Activated naive CD4-positive, alpha-beta T cell treated with anti-CD3 and anti-CD28 coated beads, Interleukin-2, amount 10 ng/mL, durations not matched to agents 7 days and 5 days (primary cell): Measurements from ENCODE around the gene RREB1.
A peak's percentile ranks its signal among the peaks of the same experiment; 100 is the strongest.
"Not testable (repeated sequence)": the region's sequence is repeated elsewhere in the genome, so short reads cannot be mapped to it uniquely, and the experiment has no call there.

Source experiments
- CTCF ChIA-PET: fragments of 350-600 bp; sonication (Branson Sonifier 250); formaldehyde crosslinking; loops from one replicate; lab custom pipeline; 2021; ENCODE audit warnings: antibody characterized with exemption; lab: Charles Lee
- DNase-seq: peaks from one replicate; pipeline ENCODE4 v3.0.0-alpha.2; 2020
- H3K27ac Mint-ChIP-seq: one replicate; pipeline ENCODE4 v1.8.0; 2021; ENCODE audit warnings: mild to moderate bottlenecking, moderate library complexity, mixed read lengths
- H3K27me3 Mint-ChIP-seq: one replicate; pipeline ENCODE4 v1.8.0; 2021; ENCODE audit warnings: mild to moderate bottlenecking, mixed read lengths
- H3K36me3 Mint-ChIP-seq: one replicate; pipeline ENCODE4 v1.8.0; 2021; ENCODE audit warnings: mixed read lengths
- H3K4me1 Mint-ChIP-seq: one replicate; pipeline ENCODE4 v1.8.0; 2021; ENCODE audit warnings: mixed read lengths
- H3K4me3 Mint-ChIP-seq: one replicate; pipeline ENCODE4 v1.8.0; 2021; ENCODE audit warnings: mild to moderate bottlenecking, moderate library complexity, mixed read lengths
- H3K9me3 Mint-ChIP-seq: one replicate; pipeline ENCODE4 v1.8.0; 2021; ENCODE audit warnings: mixed read lengths

The RREB1 gene

GRCh38 chr6:7268816-7269555 lies 161.2 kb downstream of the RREB1 start:
- CTCF ChIA-PET: no interaction called here
- H3K27ac Mint-ChIP-seq: no peak overlapping the region

DNA sequence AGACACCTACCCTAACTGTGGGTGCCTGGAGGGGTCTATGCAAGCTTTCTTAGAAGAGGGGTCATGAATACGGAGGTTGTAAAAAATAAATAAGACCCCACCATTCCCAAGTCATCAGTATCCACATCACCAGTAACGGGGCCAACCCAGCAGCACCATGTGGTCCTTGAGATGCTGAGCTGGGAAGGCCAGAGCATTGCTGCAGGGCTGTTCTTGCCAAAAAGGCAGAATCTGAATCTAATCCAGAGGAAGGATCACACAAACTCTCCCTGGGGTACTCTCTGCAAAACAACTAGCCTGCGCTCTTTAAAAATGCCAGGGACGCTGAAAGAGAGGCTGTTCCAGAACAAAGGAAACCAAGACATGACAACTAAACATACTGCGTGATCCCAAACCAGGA lies 162.1 kb downstream of the RREB1 start:
- Mint-ChIP-seq H3K4me1 (no peaks in the 10 kb centered on the region), H3K36me3 (no peaks in the 10 kb centered on the region), H3K9me3 (peaks cover 3% of the 10 kb centered on the region), H3K27me3 (peaks cover 12% of the 10 kb centered on the region), H3K27ac (no peak overlapping the region), H3K4me3 (no peak overlapping the region)
- CTCF ChIA-PET: no interaction called here
- no peak for DNase-seq

More at GRCh38 chr6:7268816-7269555, 161.2 kb downstream of the RREB1 start:
- Mint-ChIP-seq H3K4me1 (no peaks in the 10 kb centered on the region), H3K27me3 (peaks cover 12% of the 10 kb centered on the region), H3K4me3 (no peak overlapping the region), H3K9me3 (peaks cover 3% of the 10 kb centered on the region), H3K36me3 (no peaks in the 10 kb centered on the region)
- no peak for DNase-seq

- CTCF ChIA-PET: interaction anchor here (0.6 kb wide), 1 partner anchor 345 kb away, joined by 3 read pairs; no protein-coding TSS in a partner anchor
- H3K4me3 Mint-ChIP-seq: no peak overlapping the region
- peaks cover 3% of the 10 kb centered on the region for H3K9me3 Mint-ChIP-seq
- no peaks in the 10 kb centered on the region for H3K4me1 Mint-ChIP-seq
- peaks cover 12% of the 10 kb centered on the region for H3K27me3 Mint-ChIP-seq
- H3K27ac Mint-ChIP-seq: no peak overlapping the region
- DNase-seq: no peak
- no peaks in the 10 kb centered on the region for H3K36me3 Mint-ChIP-seq
Measured at GRCh38 chr6:7270320-7271204, 162.8 kb downstream of the RREB1 start.

- no peak for DNase-seq
- CTCF ChIA-PET: interaction anchor here (0.6 kb wide), 1 partner anchor 344 kb away, joined by 3 read pairs; no protein-coding TSS in a partner anchor
- Mint-ChIP-seq H3K27me3 (peaks cover 10% of the 10 kb centered on the region), H3K36me3 (no peaks in the 10 kb centered on the region), H3K4me3 (no peak overlapping the region), H3K9me3 (peaks cover 3% of the 10 kb centered on the region), H3K4me1 (no peaks in the 10 kb centered on the region), H3K27ac (no peak overlapping the region)
Measured at GRCh38 chr6:7271205-7271534, 163.4 kb downstream of the RREB1 start.

DNA sequence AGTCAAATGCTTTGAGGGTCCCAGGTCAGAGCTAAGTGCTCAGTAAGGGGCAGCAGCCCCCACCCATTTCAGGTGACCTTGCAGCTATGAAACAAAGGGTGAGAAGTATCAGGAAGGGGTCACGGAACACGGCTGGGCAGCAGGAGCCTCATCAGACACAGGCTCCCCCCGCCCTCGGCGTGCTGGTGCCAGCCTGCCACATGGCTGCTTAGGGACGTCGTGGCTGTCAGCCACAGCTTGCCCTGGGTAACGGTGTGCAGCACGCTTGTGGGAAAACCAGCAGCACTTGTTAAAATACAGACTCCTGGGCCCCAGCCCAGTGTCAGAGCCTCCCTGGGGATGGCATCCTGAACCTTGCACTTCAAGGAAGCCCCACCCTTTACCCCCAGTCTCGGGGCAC lies 165.9 kb downstream of the RREB1 start:
- no peak overlapping the region for H3K4me3 Mint-ChIP-seq
- DNase-seq: no peak
- no peaks in the 10 kb centered on the region for H3K4me1 Mint-ChIP-seq
- H3K36me3 Mint-ChIP-seq: no peaks in the 10 kb centered on the region
- H3K27me3 Mint-ChIP-seq: peaks cover 6% of the 10 kb centered on the region
- CTCF ChIA-PET: interaction anchor here (1.0 to 2.2 kb wide), 3 partner anchors 42 to 342 kb away, joined by 3 to 18 read pairs (median 3); no protein-coding TSS in a partner anchor
- H3K27ac Mint-ChIP-seq: no peak overlapping the region
- no peaks in the 10 kb centered on the region for H3K9me3 Mint-ChIP-seq

DNA sequence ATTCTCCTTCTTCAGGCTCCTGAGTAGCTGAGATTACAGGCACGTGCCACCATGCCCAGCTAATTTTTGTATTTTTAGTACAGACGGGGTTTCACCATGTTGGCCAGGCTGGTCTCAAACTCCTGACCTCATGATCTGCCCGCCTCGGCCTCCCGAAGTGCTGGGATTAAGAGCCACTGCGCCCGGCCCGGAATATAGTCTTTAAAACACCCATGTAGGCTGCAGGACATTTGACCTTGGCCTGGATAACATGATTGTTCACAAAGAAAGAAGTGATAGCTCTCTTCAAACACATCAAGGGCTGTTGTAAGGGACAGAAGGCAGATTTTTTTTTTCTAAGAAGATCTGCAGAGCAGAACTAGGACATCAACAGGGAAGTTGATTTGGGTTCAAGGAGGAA lies 166.8 kb downstream of the RREB1 start:
- CTCF ChIA-PET: interaction anchor here (1.0 to 2.5 kb wide), 9 partner anchors 9 to 551 kb away, joined by 3 to 18 read pairs (median 5); partner anchors contain the start of genes CAGE1 and RIOK1
- H3K4me1 Mint-ChIP-seq, H3K9me3 Mint-ChIP-seq: not testable (repeated sequence)

GRCh38 chr6:7276199-7276524 lies 168.4 kb downstream of the RREB1 start:
- Mint-ChIP-seq H3K27ac (no peak overlapping the region), H3K36me3 (no peaks in the 10 kb centered on the region), H3K4me1 (no peaks in the 10 kb centered on the region), H3K9me3 (no peaks in the 10 kb centered on the region), H3K4me3 (no peak overlapping the region), H3K27me3 (peaks cover 5% of the 10 kb centered on the region)
- CTCF ChIA-PET: interaction anchor here (0.8 to 2.5 kb wide), 11 partner anchors 13 to 342 kb away, joined by 3 to 25 read pairs (median 8); partner anchors contain the start of genes CAGE1 and RIOK1
- DNase-seq: no peak

More for the DNA sequence above, 166.8 kb downstream of the RREB1 start:
- not testable (repeated sequence) for DNase-seq, H3K27me3 Mint-ChIP-seq, H3K27ac Mint-ChIP-seq, H3K4me3 Mint-ChIP-seq, H3K36me3 Mint-ChIP-seq

GRCh38 chr6:7282097-7282906 lies 174.5 kb downstream of the RREB1 start:
- Mint-ChIP-seq H3K36me3 (peaks cover 32% of the 10 kb centered on the region), H3K27ac (peak overlapping the region; percentile 2), H3K4me1 (peaks cover 18% of the 10 kb centered on the region), H3K27me3 (peaks cover 5% of the 10 kb centered on the region), H3K9me3 (no peaks in the 10 kb centered on the region), H3K4me3 (no peak overlapping the region)
- no peak for DNase-seq
- CTCF ChIA-PET: interaction anchor here (1.3 kb wide), 1 partner anchor 8 kb away, joined by 3 read pairs; no protein-coding TSS in a partner anchor

DNA sequence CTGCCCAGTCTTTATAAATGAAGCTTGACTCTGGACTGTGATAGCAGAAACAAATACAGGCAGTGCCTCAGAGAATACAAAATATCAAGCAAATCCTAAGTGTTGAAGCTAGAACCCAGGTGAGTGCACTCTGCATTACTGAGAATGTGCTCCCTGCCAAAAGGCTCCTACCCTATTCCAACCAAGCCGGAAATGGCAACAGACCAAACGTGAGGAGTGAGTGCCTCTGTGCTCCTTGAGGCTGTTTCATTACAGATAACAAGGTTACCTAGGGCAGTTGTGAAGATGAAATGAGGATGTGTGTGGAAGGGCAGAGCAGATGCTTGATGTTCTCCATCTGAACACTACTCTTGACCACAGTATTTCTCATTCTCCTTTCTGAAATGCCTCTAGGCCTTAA lies 175.9 kb downstream of the RREB1 start:
- Mint-ChIP-seq H3K4me1 (peaks cover 18% of the 10 kb centered on the region), H3K9me3 (no peaks in the 10 kb centered on the region), H3K27me3 (peaks cover 3% of the 10 kb centered on the region), H3K27ac (no peak overlapping the region), H3K36me3 (peaks cover 44% of the 10 kb centered on the region), H3K4me3 (no peak overlapping the region)
- CTCF ChIA-PET: interaction anchor here (1.3 kb wide), 1 partner anchor 9 kb away, joined by 3 read pairs; no protein-coding TSS in a partner anchor
- DNase-seq: no peak

GRCh38 chr6:7285416-7285815 lies 177.7 kb downstream of the RREB1 start:
- CTCF ChIA-PET: interaction anchor here (1.4 kb wide), 1 partner anchor 10 kb away, joined by 5 read pairs; no protein-coding TSS in a partner anchor
- no peaks in the 10 kb centered on the region for H3K27me3 Mint-ChIP-seq
- H3K4me1 Mint-ChIP-seq: peaks cover 18% of the 10 kb centered on the region
- no peak overlapping the region for H3K27ac Mint-ChIP-seq
- DNase-seq: no peak
- H3K4me3 Mint-ChIP-seq: no peak overlapping the region
- peaks cover 60% of the 10 kb centered on the region for H3K36me3 Mint-ChIP-seq
- H3K9me3 Mint-ChIP-seq: no peaks in the 10 kb centered on the region

GRCh38 chr6:7290079-7290478 lies 182.3 kb downstream of the RREB1 start:
- Mint-ChIP-seq H3K27me3 (no peaks in the 10 kb centered on the region), H3K4me3 (no peak overlapping the region), H3K9me3 (no peaks in the 10 kb centered on the region), H3K36me3 (peaks cover 61% of the 10 kb centered on the region), H3K4me1 (no peaks in the 10 kb centered on the region), H3K27ac (no peak overlapping the region)
- no peak for DNase-seq
- CTCF ChIA-PET: no interaction called here

GRCh38 chr6:7292596-7293255 lies 185.0 kb downstream of the RREB1 start:
- no peaks in the 10 kb centered on the region for H3K27me3 Mint-ChIP-seq
- no peak for DNase-seq
- H3K4me1 Mint-ChIP-seq: no peaks in the 10 kb centered on the region
- CTCF ChIA-PET: interaction anchor here (0.7 to 2.2 kb wide), 3 partner anchors 13 to 18 kb away, joined by 3 to 5 read pairs (median 4); no protein-coding TSS in a partner anchor
- no peaks in the 10 kb centered on the region for H3K9me3 Mint-ChIP-seq
- no peak overlapping the region for H3K4me3 Mint-ChIP-seq
- peaks cover 50% of the 10 kb centered on the region for H3K36me3 Mint-ChIP-seq
- peak overlapping the region; percentile 7 for H3K27ac Mint-ChIP-seq

GRCh38 chr6:7295916-7296315 lies 188.2 kb downstream of the RREB1 start:
- no peak for DNase-seq
- H3K4me3 Mint-ChIP-seq: no peak overlapping the region
- peaks cover 44% of the 10 kb centered on the region for H3K36me3 Mint-ChIP-seq
- H3K4me1 Mint-ChIP-seq: no peaks in the 10 kb centered on the region
- no peaks in the 10 kb centered on the region for H3K9me3 Mint-ChIP-seq
- no peaks in the 10 kb centered on the region for H3K27me3 Mint-ChIP-seq
- CTCF ChIA-PET: no interaction called here
- H3K27ac Mint-ChIP-seq: no peak overlapping the region
